ENCODE measurements around the gene PTCH2.

The PTCH2 gene

DNA sequence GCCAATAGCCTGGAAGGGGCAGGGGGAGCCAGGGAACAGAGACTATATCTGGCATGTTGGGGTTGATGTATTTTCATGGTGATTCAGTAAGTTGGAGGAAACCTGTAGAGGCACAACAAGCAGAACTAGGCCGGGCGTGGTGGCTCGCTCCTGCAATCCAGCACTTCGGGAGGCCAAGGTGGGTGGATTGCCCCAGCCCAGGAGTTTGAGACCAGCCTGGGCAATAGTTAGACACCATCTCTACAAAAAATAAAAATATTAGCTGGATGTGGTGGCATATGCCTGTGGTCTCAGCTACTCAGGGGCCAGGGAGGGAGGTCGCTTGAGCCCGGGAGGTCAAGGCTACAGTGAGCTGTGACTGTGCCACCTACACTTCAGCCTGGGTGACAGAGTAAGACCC is 10.1 kb upstream of the PTCH2 start:
- Histone ChIP-seq H3K9me2 (replicated peaks; ENCODE audit: control insufficient read depth, low read length) (no peaks in the 10 kb centered on the region), H3K9me3 (ENCODE audit: control insufficient read depth, insufficient read depth, low read length) (no peaks in the 10 kb centered on the region), H3K79me2 (ENCODE audit: control insufficient read depth, low read length) (no peaks in the 10 kb centered on the region), H3F3A (ENCODE audit: control insufficient read depth, insufficient read depth) (no peaks in the 10 kb centered on the region), H4K20me1 (ENCODE audit: control insufficient read depth, insufficient read depth, low read depth, low read length) (no peaks in the 10 kb centered on the region), H3K4me2 (ENCODE audit: low read length) (no peak overlapping the region), H3K27me3 (ENCODE audit: control insufficient read depth, low read length) (no peaks in the 10 kb centered on the region), H3K27ac (ENCODE audit: low read depth, low read length) (no peak overlapping the region), H3K36me3 (ENCODE audit: control insufficient read depth, low read length) (peaks cover 12% of the 10 kb centered on the region), H3K4me3 (ENCODE audit: low read length) (no peak overlapping the region), H3K4me1 (ENCODE audit: control insufficient read depth, low read length) (no peaks in the 10 kb centered on the region; the same call in 1 of the 2 replicates)
- no peak for TF ChIP-seq EZH2phosphoT487 (IDR thresholded peaks at IDR 0.05; ENCODE audit: borderline replicate concordance, low read length)
- TF ChIP-seq, protein P1, sequence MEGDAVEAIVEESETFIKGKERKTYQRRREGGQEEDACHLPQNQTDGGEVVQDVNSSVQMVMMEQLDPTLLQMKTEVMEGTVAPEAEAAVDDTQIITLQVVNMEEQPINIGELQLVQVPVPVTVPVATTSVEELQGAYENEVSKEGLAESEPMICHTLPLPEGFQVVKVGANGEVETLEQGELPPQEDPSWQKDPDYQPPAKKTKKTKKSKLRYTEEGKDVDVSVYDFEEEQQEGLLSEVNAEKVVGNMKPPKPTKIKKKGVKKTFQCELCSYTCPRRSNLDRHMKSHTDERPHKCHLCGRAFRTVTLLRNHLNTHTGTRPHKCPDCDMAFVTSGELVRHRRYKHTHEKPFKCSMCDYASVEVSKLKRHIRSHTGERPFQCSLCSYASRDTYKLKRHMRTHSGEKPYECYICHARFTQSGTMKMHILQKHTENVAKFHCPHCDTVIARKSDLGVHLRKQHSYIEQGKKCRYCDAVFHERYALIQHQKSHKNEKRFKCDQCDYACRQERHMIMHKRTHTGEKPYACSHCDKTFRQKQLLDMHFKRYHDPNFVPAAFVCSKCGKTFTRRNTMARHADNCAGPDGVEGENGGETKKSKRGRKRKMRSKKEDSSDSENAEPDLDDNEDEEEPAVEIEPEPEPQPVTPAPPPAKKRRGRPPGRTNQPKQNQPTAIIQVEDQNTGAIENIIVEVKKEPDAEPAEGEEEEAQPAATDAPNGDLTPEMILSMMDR (IDR thresholded peaks at IDR 0.05; ENCODE audit: low read depth, low read length, poor library complexity, severe bottlenecking): no peak

DNA sequence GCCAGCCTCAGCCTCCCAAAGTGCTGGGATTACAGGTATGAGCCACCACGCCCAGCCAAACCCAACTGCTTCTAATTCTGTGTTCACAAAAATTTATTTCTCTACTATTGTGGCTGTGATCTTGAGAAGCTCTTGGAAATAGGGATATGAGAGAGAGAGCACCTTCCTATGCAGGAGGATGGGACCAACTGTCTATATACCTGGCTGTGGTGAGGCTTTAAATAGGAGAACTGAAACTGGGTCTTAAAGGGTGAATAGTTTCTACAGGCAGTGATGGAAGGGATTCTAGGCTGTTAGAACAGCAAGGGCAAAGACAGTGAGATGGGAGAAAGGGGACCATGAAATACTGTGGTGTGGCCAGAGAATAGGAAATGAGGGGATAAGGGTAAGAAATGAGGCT is 8.3 kb upstream of the PTCH2 start:
- no peak overlapping the region for H3K4me3 ChIP-seq (ENCODE audit: low read length)
- no peak overlapping the region for H3K27ac ChIP-seq (ENCODE audit: low read depth, low read length)
- H3K9me3 ChIP-seq (ENCODE audit: control insufficient read depth, insufficient read depth, low read length): no peaks in the 10 kb centered on the region
- H3K4me2 ChIP-seq (ENCODE audit: low read length): no peak overlapping the region
- H3K9me2 ChIP-seq (replicated peaks; ENCODE audit: control insufficient read depth, low read length): no peaks in the 10 kb centered on the region
- H4K20me1 ChIP-seq (ENCODE audit: control insufficient read depth, insufficient read depth, low read depth, low read length): no peaks in the 10 kb centered on the region
- H3K79me2 ChIP-seq (ENCODE audit: control insufficient read depth, low read length): no peaks in the 10 kb centered on the region
- no peaks in the 10 kb centered on the region; the same call in 1 of the 2 replicates for H3K4me1 ChIP-seq (ENCODE audit: control insufficient read depth, low read length)
- no peaks in the 10 kb centered on the region for H3F3A ChIP-seq (ENCODE audit: control insufficient read depth, insufficient read depth)
- H3K27me3 ChIP-seq (ENCODE audit: control insufficient read depth, low read length): no peaks in the 10 kb centered on the region
- H3K36me3 ChIP-seq (ENCODE audit: control insufficient read depth, low read length): peaks cover 7% of the 10 kb centered on the region; the same call in 1 of the 2 replicates
- TF ChIP-seq, protein P1 (IDR thresholded peaks at IDR 0.05; ENCODE audit: low read depth, low read length, poor library complexity, severe bottlenecking): no peak
- no peak for TF ChIP-seq EZH2phosphoT487 (IDR thresholded peaks at IDR 0.05; ENCODE audit: borderline replicate concordance, low read length)

DNA sequence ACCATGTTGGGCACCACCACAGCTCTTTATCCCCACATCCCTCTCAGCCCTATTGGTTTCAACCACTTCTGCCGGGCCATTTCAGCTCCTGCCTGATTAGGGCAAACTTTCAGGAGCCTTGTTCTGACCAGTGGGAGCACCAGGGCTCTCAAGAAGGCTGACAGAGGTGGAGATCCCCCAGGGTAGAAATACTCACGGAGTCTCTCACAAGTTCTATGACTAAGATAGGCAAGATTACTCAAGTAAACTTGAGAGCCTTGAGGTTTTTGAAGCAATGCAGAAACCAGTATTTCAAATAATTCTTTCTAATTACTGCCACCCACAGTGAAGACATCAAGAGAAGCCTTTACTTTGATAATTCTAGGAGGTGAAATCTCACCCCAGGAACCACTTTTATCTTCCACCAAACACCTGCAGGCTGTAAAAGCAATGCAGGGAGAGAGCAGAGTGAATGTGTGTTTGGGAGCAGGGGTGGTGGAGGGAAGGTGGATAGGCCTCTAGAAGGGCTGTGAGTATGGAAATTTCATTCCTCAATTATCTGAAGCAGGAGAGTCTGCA is 6.6 kb upstream of the PTCH2 start:
- H3K27ac ChIP-seq (ENCODE audit: low read depth, low read length): no peak overlapping the region
- no peaks in the 10 kb centered on the region for H3K9me3 ChIP-seq (ENCODE audit: control insufficient read depth, insufficient read depth, low read length)
- no peaks in the 10 kb centered on the region; the same call in 1 of the 2 replicates for H3K4me1 ChIP-seq (ENCODE audit: control insufficient read depth, low read length)
- H3K79me2 ChIP-seq (ENCODE audit: control insufficient read depth, low read length): no peaks in the 10 kb centered on the region
- H3K36me3 ChIP-seq (ENCODE audit: control insufficient read depth, low read length): peaks cover 4% of the 10 kb centered on the region; the same call in 1 of the 2 replicates
- no peaks in the 10 kb centered on the region for H4K20me1 ChIP-seq (ENCODE audit: control insufficient read depth, insufficient read depth, low read depth, low read length)
- H3K9me2 ChIP-seq (replicated peaks; ENCODE audit: control insufficient read depth, low read length): no peaks in the 10 kb centered on the region
- TF ChIP-seq, protein P1 (IDR thresholded peaks at IDR 0.05; ENCODE audit: low read depth, low read length, poor library complexity, severe bottlenecking): no peak
- no peak for TF ChIP-seq EZH2phosphoT487 (IDR thresholded peaks at IDR 0.05; ENCODE audit: borderline replicate concordance, low read length)
- no peak overlapping the region for H3K4me3 ChIP-seq (ENCODE audit: low read length)
- H3K27me3 ChIP-seq (ENCODE audit: control insufficient read depth, low read length): no peaks in the 10 kb centered on the region
- no peak overlapping the region for H3K4me2 ChIP-seq (ENCODE audit: low read length)
- H3F3A ChIP-seq (ENCODE audit: control insufficient read depth, insufficient read depth): peaks cover 6% of the 10 kb centered on the region; the same call in 1 of the 2 replicates

Measured in DOHH2 (cell line).